Ishikawa (cell line): Measurements from ENCODE around the gene BTBD2.

Experiments used
- CEBPB ChIP-seq: IDR thresholded peaks from 2 replicates; pipeline ENCODE4 v1.6.1; 2012
- EP300 ChIP-seq: IDR thresholded peaks from 2 replicates; pipeline ENCODE4 v1.6.1; 2012; ENCODE audit warnings: borderline replicate concordance
- TAF1 ChIP-seq: IDR thresholded peaks from 2 replicates; pipeline ENCODE4 v1.6.1; 2012; ENCODE audit warnings: low read depth, mild to moderate bottlenecking
- YY1 ChIP-seq: IDR thresholded peaks from 2 replicates; pipeline ENCODE4 v1.6.1; 2012; ENCODE audit warnings: low read depth
- ZBTB7A ChIP-seq: IDR thresholded peaks from 2 replicates; pipeline ENCODE4 v1.6.1; 2012; ENCODE audit warnings: low read depth

GRCh38 chr19:1945899-1946298 lies 69.6 kb downstream of the BTBD2 start:
- TF ChIP-seq EP300 (no peak), TAF1 (no peak), ZBTB7A (no peak), CEBPB (no peak), YY1 (no peak)
